HepG2 (cell line): ENCODE measurements around the gene ITCH. TPM values are rescaled to one million over a fixed set of nuclear protein-coding genes. Genes with fewer than 3 reads are reported as not detected.

Experiments used
- AKNA ChIP-seq: sonication (generic); formaldehyde crosslinking; IDR thresholded peaks from 2 replicates; pipeline ENCODE4 v1.4.0; 2020; ENCODE audit warnings: missing genetic modification reagents, borderline replicate concordance
- ATF2 ChIP-seq: sonication (generic); formaldehyde crosslinking; IDR thresholded peaks from 2 replicates; pipeline ENCODE4 v1.4.0; 2020; ENCODE audit warnings: missing genetic modification reagents
- BATF2 ChIP-seq: sonication (generic); formaldehyde crosslinking; IDR thresholded peaks from 2 replicates; pipeline ENCODE4 v1.8.0; 2022; ENCODE audit warnings: mild to moderate bottlenecking, missing genetic modification reagents, moderate library complexity
- CCDC6 ChIP-seq: sonication (generic); formaldehyde crosslinking; IDR thresholded peaks from 2 replicates; pipeline ENCODE4 v1.8.1; 2022; ENCODE audit warnings: mild to moderate bottlenecking, missing genetic modification reagents, moderate library complexity
- HNRNPLL ChIP-seq: fragments of 200-400 bp; formaldehyde crosslinking; IDR thresholded peaks from 2 replicates; pipeline ENCODE4 v1.6.1; 2017; ENCODE audit warnings: mild to moderate bottlenecking, low read depth, low read length; ENCODE audit not compliant: poor library complexity, severe bottlenecking
- ISL2 ChIP-seq: sonication (generic); formaldehyde crosslinking; IDR thresholded peaks from 2 replicates; pipeline ENCODE4 v1.5.0; 2020; ENCODE audit warnings: missing genetic modification reagents
- MIER2 ChIP-seq: IDR thresholded peaks from 2 replicates; pipeline ENCODE4 v1.6.1; 2016; ENCODE audit warnings: missing biosample characterization, missing genetic modification reagents
- MXD4 ChIP-seq: IDR thresholded peaks from 2 replicates; pipeline ENCODE4 v1.6.1; 2016; ENCODE audit warnings: mild to moderate bottlenecking, missing biosample characterization, missing genetic modification reagents
- REXO4 ChIP-seq: sonication (generic); formaldehyde crosslinking; IDR thresholded peaks from 2 replicates; pipeline ENCODE4 v1.8.0; 2022; ENCODE audit warnings: missing genetic modification reagents, mild to moderate bottlenecking, borderline replicate concordance
- RXRB ChIP-seq: IDR thresholded peaks from 2 replicates; pipeline ENCODE4 v1.6.1; 2016; ENCODE audit warnings: borderline replicate concordance, missing genetic modification reagents, missing compliant biosample characterization
- SATB2 ChIP-seq: sonication (generic); formaldehyde crosslinking; IDR thresholded peaks from 2 replicates; pipeline ENCODE4 v1.5.0; 2020; ENCODE audit warnings: missing genetic modification reagents
- ZMAT3 ChIP-seq: sonication (generic); formaldehyde crosslinking; conservative IDR thresholded peaks from 2 replicates; pipeline ENCODE4 v1.7.0; 2021; ENCODE audit warnings: missing genetic modification reagents
- ZNF281 ChIP-seq: sonication (generic); formaldehyde crosslinking; IDR thresholded peaks from 2 replicates; pipeline ENCODE4 v1.4.0; 2020; ENCODE audit warnings: missing genetic modification reagents, borderline replicate concordance
- ZNF350 ChIP-seq: sonication (generic); formaldehyde crosslinking; IDR thresholded peaks from 2 replicates; pipeline ENCODE4 v1.4.0; 2020; ENCODE audit warnings: mild to moderate bottlenecking, low read depth, missing genetic modification reagents, borderline replicate concordance
- ZNF383 ChIP-seq: sonication (generic); formaldehyde crosslinking; IDR thresholded peaks from 2 replicates; pipeline ENCODE4 v1.4.0; 2020; ENCODE audit warnings: missing genetic modification reagents, mild to moderate bottlenecking, borderline replicate concordance
- ZNF691 ChIP-seq: sonication (generic); formaldehyde crosslinking; IDR thresholded peaks from 2 replicates; pipeline ENCODE4 v1.4.0; 2020; ENCODE audit warnings: missing genetic modification reagents, low read depth, mild to moderate bottlenecking, borderline replicate concordance
- ZNF720 ChIP-seq: sonication (generic); formaldehyde crosslinking; IDR thresholded peaks from 2 replicates; pipeline ENCODE4 v1.4.0; 2020; ENCODE audit warnings: missing genetic modification reagents
- ZNF879 ChIP-seq: sonication (generic); formaldehyde crosslinking; IDR thresholded peaks from 2 replicates; pipeline ENCODE4 v1.8.1; 2023; ENCODE audit warnings: missing genetic modification reagents
- polyA plus RNA-seq, 8 experiments: library from polyadenylated mRNA; depleted of rRNA in 3 of 8; stranded (reverse) in 7 of 8; unstranded in 1 of 8; fragments of >200 nt; fragmentation: Illumina TruSeq in 4 of 8; extraction: Trizol in 4 of 8; gene quantifications; 2 replicates each; pipeline versions ENCODE4 v1.2.1 to v1.2.3, GENCODE V29; 2011 to 2016; ENCODE audit warnings: low read depth in 4 of 8, missing spikeins in 1 of 8, mixed read lengths in 1 of 8; ENCODE audit not compliant: insufficient read depth in 1 of 8
- total RNA-seq, 5 experiments: library from RNA; depleted of rRNA; stranded (reverse); fragments of >200 nt; fragmentation: Illumina TruSeq; extraction: Trizol; gene quantifications; 2 replicates each; pipeline ENCODE4 v1.2.3, GENCODE V29; 2016; ENCODE audit warnings: low read depth in 1 of 5

The ITCH gene
- total and polyA plus RNA-seq, 2 of the 13 experiments (the other 11 are each of a cell fraction or from before 2014, with no cell fraction given), result 20.5 to 112 TPM

GRCh38 chr20:34514897-34515483 is 151.9 kb downstream of the ITCH start (continued):
- TF ChIP-seq AKNA (CRISPR knock-in tag) (no peak), ZNF350 (CRISPR knock-in tag) (no peak), ZNF383 (CRISPR knock-in tag) (0 out of 2 replicates have a peak, but pooled peaks have one; percentile 72), ZMAT3 (CRISPR knock-in tag) (no peak), ZNF720 (CRISPR knock-in tag) (0 out of 2 replicates have a peak, but pooled peaks have one; percentile 26), ZNF691 (CRISPR knock-in tag) (no peak), RXRB (no peak), MIER2 (CRISPR knock-in tag) (peak; percentile 66; the same call in 1 of the 2 replicates), ZNF281 (peak; percentile 9; the same call in 1 of the 2 replicates), ATF2 (CRISPR knock-in tag) (peak; percentile 30; the same call in 1 of the 2 replicates), HNRNPLL (peak; percentile 67), CCDC6 (CRISPR knock-in tag) (peak; percentile 22; the same call in 1 of the 2 replicates), MXD4 (CRISPR knock-in tag) (no peak), ZNF879 (CRISPR knock-in tag) (peak; percentile 40; the same call in 1 of the 2 replicates), ISL2 (CRISPR knock-in tag) (no peak), REXO4 (0 out of 2 replicates have a peak, but pooled peaks have one; percentile 64), BATF2 (no peak), SATB2 (CRISPR knock-in tag) (0 out of 2 replicates have a peak, but pooled peaks have one; percentile 40)
